Measurements from ENCODE around the gene RASGEF1B. TPM values are rescaled to one million over a fixed set of nuclear protein-coding genes. Genes with fewer than 3 reads are reported as not detected.

Gene RASGEF1B
- total and polyA plus RNA-seq, 2 donors (not counting 3 experiments of a cell fraction or from before 2014, with no cell fraction given) = not detected

DNA sequence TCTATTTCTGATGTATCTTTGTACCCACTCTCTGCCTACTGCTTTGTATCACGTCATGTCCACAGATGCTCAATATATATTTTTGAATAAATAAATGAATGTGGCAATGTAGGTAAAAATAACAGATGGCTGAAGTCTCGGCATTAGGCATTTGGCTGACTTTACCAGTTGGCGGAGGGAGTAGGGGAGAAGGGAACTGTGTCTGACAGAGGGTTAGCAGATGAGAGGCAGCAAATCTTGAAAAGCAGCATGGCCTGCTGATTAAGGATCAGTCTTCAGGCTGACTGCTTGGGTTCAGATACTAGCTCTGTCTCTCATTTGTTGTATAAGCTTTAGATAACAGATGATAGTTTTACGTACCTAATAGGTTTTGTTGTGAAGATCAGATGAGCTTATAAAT lies 31.9 kb upstream of the RASGEF1B start:
- dilution Hi-C loops (cut with MboI; ENCODE audit: extremely low pct_ligation_motif_present, low sequenced_read_pairs) (no loop called here), intact Hi-C loops (cut with micrococcal nuclease) (no loop called here)
- ChIA-PET CTCF (interaction anchor here (1.1 kb wide), 1 partner anchor 16 kb away, joined by 3 read pairs; no protein-coding TSS in a partner anchor), POLR2A (no interaction called here)
- Histone ChIP-seq H2AFZ (ENCODE audit: low read depth, low read length) (no peak overlapping the region), H3K36me3 (ENCODE audit: control insufficient read depth in 2 of 2, extremely low read depth in 1 of 2, insufficient read depth in 2 of 2, low read length in 2 of 2) (no peaks in the 10 kb centered on the region), H3K9ac (replicated peaks; ENCODE audit: extremely low read depth, insufficient read depth, low read length) (no peak overlapping the region), H4K20me1 (replicated peaks; ENCODE audit: control insufficient read depth, extremely low read depth, insufficient read depth, low read length) (no peaks in the 10 kb centered on the region), H3K27me3 (ENCODE audit: control insufficient read depth in 2 of 2, insufficient read depth in 2 of 2, low read length in 2 of 2) (no peaks in the 10 kb centered on the region), H3K27ac (ENCODE audit: insufficient read depth, low read depth, low read length) (no peak overlapping the region), H3K4me2 (ENCODE audit: insufficient read depth, low read length) (no peak overlapping the region), H3K79me2 (ENCODE audit: control insufficient read depth, insufficient read depth, low read length) (no peaks in the 10 kb centered on the region), H3K9me1 (replicated peaks; ENCODE audit: control insufficient read depth, extremely low read depth, insufficient read depth, low read length) (no peaks in the 10 kb centered on the region), H3K4me1 (ENCODE audit: control insufficient read depth, extremely low read depth, insufficient read depth, low read length) (no peaks in the 10 kb centered on the region), H3K9me3 (replicated peaks; ENCODE audit: control insufficient read depth, insufficient read depth, low read length) (no peaks in the 10 kb centered on the region), H3K4me3 (replicated peaks in 1 of 3; ENCODE audit: insufficient read depth in 1 of 3, low read depth in 1 of 3, low read length in 3 of 3) (no peak overlapping the region)
- TF ChIP-seq FOS (IDR thresholded peaks at IDR 0.05; ENCODE audit: borderline replicate concordance, insufficient read depth, low read length) = no peak
- TF ChIP-seq, protein P1, sequence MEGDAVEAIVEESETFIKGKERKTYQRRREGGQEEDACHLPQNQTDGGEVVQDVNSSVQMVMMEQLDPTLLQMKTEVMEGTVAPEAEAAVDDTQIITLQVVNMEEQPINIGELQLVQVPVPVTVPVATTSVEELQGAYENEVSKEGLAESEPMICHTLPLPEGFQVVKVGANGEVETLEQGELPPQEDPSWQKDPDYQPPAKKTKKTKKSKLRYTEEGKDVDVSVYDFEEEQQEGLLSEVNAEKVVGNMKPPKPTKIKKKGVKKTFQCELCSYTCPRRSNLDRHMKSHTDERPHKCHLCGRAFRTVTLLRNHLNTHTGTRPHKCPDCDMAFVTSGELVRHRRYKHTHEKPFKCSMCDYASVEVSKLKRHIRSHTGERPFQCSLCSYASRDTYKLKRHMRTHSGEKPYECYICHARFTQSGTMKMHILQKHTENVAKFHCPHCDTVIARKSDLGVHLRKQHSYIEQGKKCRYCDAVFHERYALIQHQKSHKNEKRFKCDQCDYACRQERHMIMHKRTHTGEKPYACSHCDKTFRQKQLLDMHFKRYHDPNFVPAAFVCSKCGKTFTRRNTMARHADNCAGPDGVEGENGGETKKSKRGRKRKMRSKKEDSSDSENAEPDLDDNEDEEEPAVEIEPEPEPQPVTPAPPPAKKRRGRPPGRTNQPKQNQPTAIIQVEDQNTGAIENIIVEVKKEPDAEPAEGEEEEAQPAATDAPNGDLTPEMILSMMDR (IDR thresholded peaks at IDR 0.05; ENCODE audit: extremely low read depth in 1 of 2, insufficient read depth in 1 of 2, low read depth in 1 of 2, low read length in 2 of 2) = no peak
- TF ChIP-seq JUN (IDR thresholded peaks at IDR 0.05; ENCODE audit: borderline replicate concordance, insufficient read depth, insufficient read length, low read depth) = no peak
- TF ChIP-seq POLR2AphosphoS5 (IDR thresholded peaks at IDR 0.05; ENCODE audit: insufficient read depth, low read depth, low read length) = no peak
- TF ChIP-seq MAX (IDR thresholded peaks at IDR 0.05; ENCODE audit: insufficient read depth, insufficient read length) = no peak
- TF ChIP-seq EZH2 (IDR thresholded peaks at IDR 0.05; ENCODE audit: borderline replicate concordance, low read depth, low read length, severe bottlenecking) = no peak
- TF ChIP-seq GATA2 (IDR thresholded peaks at IDR 0.05; ENCODE audit: insufficient read depth, insufficient read length, low read depth, low read length) = no peak
- no peak for TF ChIP-seq POLR2A (IDR thresholded peaks at IDR 0.05; ENCODE audit: low read depth, low read length)
- no peak for TF ChIP-seq MYC (IDR thresholded peaks at IDR 0.05; ENCODE audit: low read depth, low read length)
- no peak for DNase-seq (ENCODE audit: low read depth, low spot score)
- BruUV-seq (replicated peaks) = no TSS peak
- no peak for FAIRE-seq

All from endothelial cell of umbilical vein (primary cell).